Measurements from ENCODE around the gene ANKEF1.

ANKEF1 gene

DNA sequence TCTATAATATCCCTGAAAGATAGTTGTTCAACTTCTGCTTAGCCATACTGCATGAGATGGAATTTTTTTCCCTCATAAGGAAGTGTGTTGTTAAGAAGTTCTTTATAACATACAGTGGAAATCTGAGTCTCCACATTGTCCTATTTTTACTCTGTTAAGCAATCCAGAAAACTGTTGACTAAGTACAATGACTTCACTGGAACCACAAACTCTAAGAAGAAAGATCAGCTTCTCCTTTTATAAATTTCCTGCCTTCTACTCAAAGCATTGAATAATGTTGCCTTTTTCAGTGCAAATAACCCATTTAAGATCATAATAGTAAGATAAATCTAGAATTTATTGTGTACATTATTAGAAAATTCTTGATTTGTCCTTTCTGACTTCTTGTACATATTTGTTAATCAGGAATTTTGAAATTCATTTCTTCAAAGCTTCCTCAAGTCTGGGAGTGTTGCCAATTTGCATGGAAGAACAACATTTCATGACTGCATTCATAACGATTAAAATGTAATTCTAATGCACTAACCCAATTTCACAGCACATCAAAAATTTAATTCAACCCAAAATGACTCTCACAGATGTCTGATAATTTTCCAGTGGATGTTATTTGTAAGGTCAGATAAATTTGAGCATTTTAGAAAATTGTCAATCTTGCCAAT is 45.6 kb upstream of the ANKEF1 start:
- Histone ChIP-seq H3K36me3 (ENCODE audit: insufficient read depth, low read length) (no peaks in the 10 kb centered on the region), H3K4me3 (ENCODE audit: low read depth, low read length, poor library complexity, severe bottlenecking) (no peak overlapping the region), H3K9me2 (ENCODE audit: low read depth, low read length) (no peaks in the 10 kb centered on the region), H3K9ac (ENCODE audit: low read length) (no peak overlapping the region), H3K79me2 (ENCODE audit: insufficient read depth, low read length) (no peaks in the 10 kb centered on the region), H3K4me1 (ENCODE audit: insufficient read depth, low read length, severe bottlenecking) (no peaks in the 10 kb centered on the region), H2AFZ (ENCODE audit: low read length) (no peak overlapping the region), H3K9me3 (ENCODE audit: low read length) (no peaks in the 10 kb centered on the region), H4K20me1 (ENCODE audit: insufficient read depth, low read length) (no peaks in the 10 kb centered on the region), H3K27ac (ENCODE audit: low read depth, low read length, poor library complexity, severe bottlenecking) (no peak overlapping the region), H3K27me3 (ENCODE audit: insufficient read depth, low read length) (no peaks in the 10 kb centered on the region), H3K4me2 (ENCODE audit: low read length) (no peak overlapping the region), H3F3A (ENCODE audit: insufficient read depth, low read length) (no peaks in the 10 kb centered on the region)
- TF ChIP-seq, protein P1, sequence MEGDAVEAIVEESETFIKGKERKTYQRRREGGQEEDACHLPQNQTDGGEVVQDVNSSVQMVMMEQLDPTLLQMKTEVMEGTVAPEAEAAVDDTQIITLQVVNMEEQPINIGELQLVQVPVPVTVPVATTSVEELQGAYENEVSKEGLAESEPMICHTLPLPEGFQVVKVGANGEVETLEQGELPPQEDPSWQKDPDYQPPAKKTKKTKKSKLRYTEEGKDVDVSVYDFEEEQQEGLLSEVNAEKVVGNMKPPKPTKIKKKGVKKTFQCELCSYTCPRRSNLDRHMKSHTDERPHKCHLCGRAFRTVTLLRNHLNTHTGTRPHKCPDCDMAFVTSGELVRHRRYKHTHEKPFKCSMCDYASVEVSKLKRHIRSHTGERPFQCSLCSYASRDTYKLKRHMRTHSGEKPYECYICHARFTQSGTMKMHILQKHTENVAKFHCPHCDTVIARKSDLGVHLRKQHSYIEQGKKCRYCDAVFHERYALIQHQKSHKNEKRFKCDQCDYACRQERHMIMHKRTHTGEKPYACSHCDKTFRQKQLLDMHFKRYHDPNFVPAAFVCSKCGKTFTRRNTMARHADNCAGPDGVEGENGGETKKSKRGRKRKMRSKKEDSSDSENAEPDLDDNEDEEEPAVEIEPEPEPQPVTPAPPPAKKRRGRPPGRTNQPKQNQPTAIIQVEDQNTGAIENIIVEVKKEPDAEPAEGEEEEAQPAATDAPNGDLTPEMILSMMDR (IDR thresholded peaks at IDR 0.05; ENCODE audit: low read length), result no peak
- no peak for TF ChIP-seq EZH2 (IDR thresholded peaks at IDR 0.05; ENCODE audit: borderline replicate concordance, low read length)

DNA sequence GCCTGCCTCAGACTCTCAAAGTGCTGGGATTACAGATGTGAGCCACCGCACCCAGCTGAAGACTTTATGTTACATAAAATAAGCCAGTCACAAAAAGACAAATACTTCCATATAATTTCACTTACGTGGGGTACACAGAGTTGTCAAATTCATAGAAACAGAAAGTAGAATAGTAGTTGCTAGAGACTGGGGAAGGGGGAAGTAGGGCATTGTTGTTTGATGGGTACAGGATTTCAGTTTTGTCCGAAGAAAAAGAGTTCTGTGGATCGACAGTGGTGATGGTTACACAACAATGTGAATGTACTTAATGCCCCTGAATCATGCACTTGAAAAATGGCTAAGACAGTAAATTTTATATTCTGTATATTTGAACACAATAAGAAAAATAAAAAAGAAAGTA is 41.6 kb upstream of the ANKEF1 start:
- Histone ChIP-seq H4K20me1 (ENCODE audit: insufficient read depth, low read length) (no peaks in the 10 kb centered on the region), H3K4me3 (ENCODE audit: low read depth, low read length, poor library complexity, severe bottlenecking) (no peak overlapping the region), H3K9ac (ENCODE audit: low read length) (no peak overlapping the region), H3K27ac (ENCODE audit: low read depth, low read length, poor library complexity, severe bottlenecking) (no peak overlapping the region), H3K27me3 (ENCODE audit: insufficient read depth, low read length) (no peaks in the 10 kb centered on the region), H3F3A (ENCODE audit: insufficient read depth, low read length) (no peaks in the 10 kb centered on the region), H3K36me3 (ENCODE audit: insufficient read depth, low read length) (no peaks in the 10 kb centered on the region), H3K4me1 (ENCODE audit: insufficient read depth, low read length, severe bottlenecking) (no peaks in the 10 kb centered on the region), H3K79me2 (ENCODE audit: insufficient read depth, low read length) (no peaks in the 10 kb centered on the region), H3K9me3 (ENCODE audit: low read length) (no peaks in the 10 kb centered on the region), H3K4me2 (ENCODE audit: low read length) (no peak overlapping the region), H2AFZ (ENCODE audit: low read length) (no peak overlapping the region), H3K9me2 (ENCODE audit: low read depth, low read length) (no peaks in the 10 kb centered on the region)
- TF ChIP-seq, protein P1 (IDR thresholded peaks at IDR 0.05; ENCODE audit: low read length), result no peak

DNA sequence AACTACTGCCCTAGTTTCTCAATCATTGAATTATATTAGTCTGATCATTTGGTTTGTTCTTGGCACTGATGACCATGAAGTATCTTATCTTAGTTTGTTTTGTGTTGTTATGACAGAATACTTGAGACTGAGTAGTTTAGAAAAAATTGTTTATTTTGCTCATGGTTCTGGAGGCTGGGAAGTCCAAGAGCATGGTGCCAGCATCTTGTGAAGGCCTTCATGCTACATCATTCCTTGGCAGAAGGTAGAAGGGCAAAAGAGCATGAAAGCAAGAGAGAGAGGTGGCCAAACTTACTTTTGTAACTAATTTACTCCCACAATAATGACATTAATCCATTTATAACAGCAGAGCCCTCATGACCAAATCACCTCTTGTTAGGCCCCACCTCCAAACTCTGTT is 40.1 kb upstream of the ANKEF1 start:
- H3K9me2 ChIP-seq (ENCODE audit: low read depth, low read length), result no peaks in the 10 kb centered on the region
- TF ChIP-seq, protein P1 (IDR thresholded peaks at IDR 0.05; ENCODE audit: low read length), result no peak
- TF ChIP-seq EZH2 (IDR thresholded peaks at IDR 0.05; ENCODE audit: borderline replicate concordance, low read length), result no peak
- H3K79me2 ChIP-seq (ENCODE audit: insufficient read depth, low read length), result no peaks in the 10 kb centered on the region
- no peaks in the 10 kb centered on the region for H3K36me3 ChIP-seq (ENCODE audit: insufficient read depth, low read length)
- H3K27me3 ChIP-seq (ENCODE audit: insufficient read depth, low read length), result no peaks in the 10 kb centered on the region
- H3K27ac ChIP-seq (ENCODE audit: low read depth, low read length, poor library complexity, severe bottlenecking), result no peak overlapping the region
- no peaks in the 10 kb centered on the region for H3K9me3 ChIP-seq (ENCODE audit: low read length)
- no peak overlapping the region for H3K4me3 ChIP-seq (ENCODE audit: low read depth, low read length, poor library complexity, severe bottlenecking)
- no peak overlapping the region for H3K4me2 ChIP-seq (ENCODE audit: low read length)
- no peak overlapping the region for H3K9ac ChIP-seq (ENCODE audit: low read length)
- no peaks in the 10 kb centered on the region for H3F3A ChIP-seq (ENCODE audit: insufficient read depth, low read length)
- no peaks in the 10 kb centered on the region for H4K20me1 ChIP-seq (ENCODE audit: insufficient read depth, low read length)
- H2AFZ ChIP-seq (ENCODE audit: low read length), result no peak overlapping the region
- H3K4me1 ChIP-seq (ENCODE audit: insufficient read depth, low read length, severe bottlenecking), result no peaks in the 10 kb centered on the region

Data from OCI-LY1 (cell line).